Motor neuron (in vitro differentiated cells): Measurements from ENCODE around the gene HS6ST1. TPM values are rescaled to one million over a fixed set of nuclear protein-coding genes. Genes with fewer than 3 reads are reported as not detected.
A peak's percentile ranks its signal among the peaks of the same experiment; 100 is the strongest.

Source experiments
- ATAC-seq, 8 experiments: fragments of 200-7000 bp; cut with Tn5 transposase; replicated peaks in 6 of 8; 2 replicates each; pipeline ENCODE4 v1.8.0; 2021; ENCODE audit warnings: mild to moderate bottlenecking in 8 of 8, moderate library complexity in 8 of 8
- H3K27ac ChIP-seq, 2 donors: fragments of 250-450 bp; sonication (Bioruptor Pico); 2 replicates each; pipeline ENCODE4 v1.9.0; 2021; ENCODE audit warnings: antibody characterized with exemption in 2 of 2, mild to moderate bottlenecking in 2 of 2, moderate library complexity in 1 of 2
- H3K4me1 ChIP-seq, 2 donors: fragments of 250-450 bp; sonication (Bioruptor Pico); replicated peaks in 1 of 2; 2 replicates each; pipeline ENCODE4 v1.6.1; 2021; ENCODE audit warnings: antibody characterized with exemption in 2 of 2, mild to moderate bottlenecking in 2 of 2, moderate library complexity in 1 of 2
- H3K4me3 ChIP-seq, 5 donors: fragments of 250-450 bp; sonication (Bioruptor Pico); 2 replicates each; pipeline ENCODE4 v1.9.0; 2021; ENCODE audit warnings: antibody characterized with exemption in 5 of 5, mild to moderate bottlenecking in 5 of 5, moderate library complexity in 4 of 5
- WGBS, 10 experiments: fragments of 450-650 bp; shearing (Covaris generic); methylation state at CpG; one replicate each; pipeline ENCODE4 v1.0.0; 2022; 5-methylcytosine and 5-hydroxymethylcytosine counted together
- in situ Hi-C, 9 experiments: fragments of 400-800 bp; cut with MboI; loops; one replicate each; pipeline ENCODE4 v1.15.0; 2021; ENCODE audit warnings: low sequenced_read_pairs in 9 of 9, low pct_unique_long_range_greater_than_20kb in 2 of 9; ENCODE audit not compliant: unreplicated experiment in 9 of 9
- total RNA-seq, 8 experiments: library from RNA; unstranded; fragments of 300-600 nt; gene quantifications; 2 replicates each; pipeline versions ENCODE4 v1.2.3 to v1.2.4, GENCODE V29; 2022

Gene HS6ST1
- total RNA-seq, 8 experiments from 2014 or later, result 8.4 to 111 (median 54.1) TPM

GRCh38 chr2:128304330-128304714 lies 14.3 kb downstream of the HS6ST1 start:
- Histone ChIP-seq H3K27ac (peak overlapping the region in 1 of 2 donors; percentile 19), H3K4me1 (peaks cover 32 to 58% of the 10 kb centered on the region in 2 donors), H3K4me3 (no peak overlapping the region)
- 70 to 100% (median 82%) methylated on average over 1 to 2 of the region's 5 CpGs; no CpG with 5 or more reads in 6 of the 10 experiments for WGBS, 10 experiments
- no peak for ATAC-seq
- in situ Hi-C loops, result loop anchor here in 1 of 9 experiments (25.0 kb wide), 1 partner anchor 1608 kb away; no protein-coding TSS in a partner anchor

GRCh38 chr2:128303911-128304310 lies 14.8 kb downstream of the HS6ST1 start:
- WGBS, 10 experiments, result 87 to 100% (median 100%) methylated on average over 1 to 5 of the region's 8 CpGs; no CpG with 5 or more reads in 2 of the 10 experiments
- in situ Hi-C loops, result loop anchor here in 1 of 9 experiments (25.0 kb wide), 1 partner anchor 1608 kb away; no protein-coding TSS in a partner anchor
- Histone ChIP-seq H3K4me3 (no peak overlapping the region), H3K27ac (no peak overlapping the region), H3K4me1 (peaks cover 32 to 54% of the 10 kb centered on the region in 2 donors)
- ATAC-seq, result no peak

GRCh38 chr2:128303095-128303791 lies 15.4 kb downstream of the HS6ST1 start:
- Histone ChIP-seq H3K4me3 (no peak overlapping the region), H3K4me1 (peaks cover 32 to 47% of the 10 kb centered on the region in 2 donors), H3K27ac (peak overlapping the region in 1 of 2 donors; percentile 45)
- no peak for ATAC-seq
- in situ Hi-C loops, result loop anchor here in 1 of 9 experiments (25.0 kb wide), 1 partner anchor 1609 kb away; no protein-coding TSS in a partner anchor
- 70 to 100% (median 93%) methylated on average over 1 to 3 of the region's 9 CpGs; no CpG with 5 or more reads in 2 of the 10 experiments for WGBS, 10 experiments

- in situ Hi-C loops, result loop anchor here in 1 of 9 experiments (25.0 kb wide), 1 partner anchor 1610 kb away; no protein-coding TSS in a partner anchor
- H3K4me1 ChIP-seq, result peaks cover 31 to 45% of the 10 kb centered on the region in 2 donors
- H3K27ac ChIP-seq, result peak overlapping the region in 1 of 2 donors; percentile 45
- no peak overlapping the region for H3K4me3 ChIP-seq
- ATAC-seq, result no peak
- WGBS, 10 experiments, result 91% methylated on average over 5 of the region's 8 CpGs; no CpG with 5 or more reads in 9 of the 10 experiments
These were observed 16.0 kb downstream of the HS6ST1 start for GRCh38 chr2:128302744-128303067.

GRCh38 chr2:128302011-128302743 lies 16.5 kb downstream of the HS6ST1 start:
- 80 to 100% methylated on average over 1 of the region's 8 CpGs; no CpG with 5 or more reads in 8 of the 10 experiments for WGBS, 10 experiments
- Histone ChIP-seq H3K4me1 (peaks cover 26 to 43% of the 10 kb centered on the region in 2 donors), H3K27ac (no peak overlapping the region), H3K4me3 (no peak overlapping the region)
- ATAC-seq, result peak in 1 of 8 experiments; percentile 28
- in situ Hi-C loops, result loop anchor here in 1 of 9 experiments (25.0 kb wide), 1 partner anchor 1610 kb away; no protein-coding TSS in a partner anchor

GRCh38 chr2:128301501-128301966 lies 17.1 kb downstream of the HS6ST1 start:
- H3K4me1 ChIP-seq, result peaks cover 19 to 37% of the 10 kb centered on the region in 2 donors
- H3K4me3 ChIP-seq, result no peak overlapping the region
- no peak overlapping the region for H3K27ac ChIP-seq
- ATAC-seq, result peak in 2 of 8 experiments; percentile 1 to 6
- WGBS, 10 experiments, result 60 to 100% (median 88%) methylated on average over 1 to 6 of the region's 13 CpGs; no CpG with 5 or more reads in 5 of the 10 experiments
- in situ Hi-C loops, result loop anchor here in 1 of 9 experiments (25.0 kb wide), 1 partner anchor 1611 kb away; no protein-coding TSS in a partner anchor

- ATAC-seq, result no peak
- WGBS, 10 experiments, result 85% methylated on average over 5 of the region's 8 CpGs; no CpG with 5 or more reads in 9 of the 10 experiments
- no peak overlapping the region for H3K4me3 ChIP-seq
- H3K27ac ChIP-seq, result no peak overlapping the region
- in situ Hi-C loops, result loop anchor here in 1 of 9 experiments (25.0 kb wide), 1 partner anchor 1611 kb away; no protein-coding TSS in a partner anchor
- peaks cover 14 to 32% of the 10 kb centered on the region in 2 donors for H3K4me1 ChIP-seq
These were observed 17.6 kb downstream of the HS6ST1 start for GRCh38 chr2:128301021-128301420.

GRCh38 chr2:128300151-128301020 lies 18.3 kb downstream of the HS6ST1 start:
- Histone ChIP-seq H3K27ac (no peak overlapping the region), H3K4me1 (peaks cover 9 to 30% of the 10 kb centered on the region in 2 donors)

GRCh38 chr2:128299628-128300027 lies 19.0 kb downstream of the HS6ST1 start:
- WGBS, 10 experiments, result 80 to 100% (median 100%) methylated on average over 1 to 2 of the region's 11 CpGs; no CpG with 5 or more reads in 4 of the 10 experiments
- H3K4me1 ChIP-seq, result peaks cover 2 to 30% of the 10 kb centered on the region in 2 donors

More at GRCh38 chr2:128300151-128301020, 18.3 kb downstream of the HS6ST1 start:
- in situ Hi-C loops, result loop anchor here in 1 of 9 experiments (25.0 kb wide), 1 partner anchor 1612 kb away; no protein-coding TSS in a partner anchor
- WGBS, 10 experiments, result 69 to 100% (median 93%) methylated on average over 2 to 10 of the region's 23 CpGs; no CpG with 5 or more reads in 5 of the 10 experiments
- no peak overlapping the region for H3K4me3 ChIP-seq
- no peak for ATAC-seq

GRCh38 chr2:128298846-128299507 lies 19.7 kb downstream of the HS6ST1 start:
- no peak for ATAC-seq
- H3K4me1 ChIP-seq, result peaks cover 2 to 32% of the 10 kb centered on the region in 2 donors
- WGBS, 10 experiments, result 49 to 100% (median 94%) methylated on average over 2 to 11 of the region's 16 CpGs; no CpG with 5 or more reads in 3 of the 10 experiments

More at GRCh38 chr2:128299628-128300027, 19.0 kb downstream of the HS6ST1 start:
- no peak overlapping the region for H3K4me3 ChIP-seq
- peak in 2 of 8 experiments; percentile 6 to 28 for ATAC-seq
- in situ Hi-C loops, result loop anchor here in 1 of 9 experiments (25.0 kb wide), 1 partner anchor 1613 kb away; no protein-coding TSS in a partner anchor
- H3K27ac ChIP-seq, result no peak overlapping the region

GRCh38 chr2:128298286-128298685 lies 20.4 kb downstream of the HS6ST1 start:
- no peak for ATAC-seq
- H3K4me1 ChIP-seq, result peaks cover 2 to 32% of the 10 kb centered on the region in 2 donors
- no peak overlapping the region for H3K27ac ChIP-seq
- in situ Hi-C loops, result no loop called here
- 89 to 100% (median 100%) methylated on average over 1 to 7 of the region's 7 CpGs for WGBS, 10 experiments
- H3K4me3 ChIP-seq, result no peak overlapping the region

More at GRCh38 chr2:128298846-128299507, 19.7 kb downstream of the HS6ST1 start:
- Histone ChIP-seq H3K4me3 (no peak overlapping the region), H3K27ac (no peak overlapping the region)
- in situ Hi-C loops, result no loop called here
